COR-L47 (cell line): Measurements from ENCODE around the gene TANC1.

Source experiments
- DNase-seq: peaks from one replicate; lab custom pipeline; 2025; lab: John Stamatoyannopoulos, UW

Gene TANC1

DNA sequence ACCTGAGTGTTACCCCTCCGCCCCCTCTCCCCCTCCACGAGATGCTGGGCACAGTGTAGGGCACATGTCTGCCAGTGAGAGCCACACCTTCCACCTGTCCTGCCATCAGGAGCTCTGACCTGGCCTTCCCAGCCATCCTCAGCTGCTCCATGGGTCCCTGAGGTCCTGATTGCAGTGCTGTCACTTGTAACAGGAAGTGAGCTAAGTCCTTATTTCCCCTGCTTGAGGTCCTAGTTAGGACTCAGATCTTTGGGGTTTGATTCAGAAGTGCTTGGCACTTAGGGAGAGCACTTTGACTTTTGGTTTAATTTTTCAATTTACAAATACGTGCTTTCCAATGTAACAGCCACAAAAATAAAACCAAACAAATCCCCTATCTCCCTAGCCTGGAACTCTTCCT lies 192.5 kb downstream of the TANC1 start:
- DNase-seq, result no peak

DNA sequence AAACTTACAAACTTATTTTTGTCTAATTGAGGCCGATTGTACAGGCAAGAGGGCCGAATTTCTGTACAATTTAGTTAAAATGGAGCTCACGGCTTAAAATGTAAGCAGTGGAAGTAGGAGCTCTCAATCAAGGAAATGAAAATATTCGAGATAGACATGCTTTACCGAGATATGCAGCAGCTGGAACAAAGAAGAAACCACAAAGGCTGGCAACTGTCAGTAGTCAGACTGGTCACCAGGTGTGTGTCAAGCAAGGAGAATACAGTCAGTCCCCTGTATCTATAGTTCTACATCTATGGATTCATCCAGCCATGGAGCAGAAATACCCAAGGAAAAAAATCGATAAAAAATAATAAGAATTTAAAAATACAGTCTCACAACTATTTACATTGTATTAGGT lies 195.5 kb downstream of the TANC1 start:
- no peak for DNase-seq

DNA sequence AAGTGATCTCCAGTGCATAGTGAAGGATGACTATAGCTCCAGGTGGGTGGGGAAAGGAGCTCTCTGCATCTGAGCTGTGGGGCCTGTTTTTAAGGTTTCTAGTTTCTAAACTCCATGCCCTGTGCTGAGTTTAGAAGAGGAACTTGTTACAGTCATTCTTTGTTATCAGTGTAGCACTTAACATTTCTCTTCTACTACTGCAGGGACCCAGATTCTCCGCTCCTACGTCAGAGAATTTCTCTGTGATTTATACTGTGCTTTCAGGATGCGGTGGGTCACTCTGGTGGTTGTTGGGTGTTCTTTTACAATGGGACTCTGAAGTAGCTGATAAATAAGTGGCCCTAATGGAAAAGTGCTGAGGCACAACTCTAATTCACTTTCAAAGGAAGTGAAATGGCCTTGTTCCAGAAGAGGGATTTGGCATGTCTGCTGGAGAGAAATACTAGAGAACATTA lies 196.0 kb downstream of the TANC1 start:
- no peak for DNase-seq

DNA sequence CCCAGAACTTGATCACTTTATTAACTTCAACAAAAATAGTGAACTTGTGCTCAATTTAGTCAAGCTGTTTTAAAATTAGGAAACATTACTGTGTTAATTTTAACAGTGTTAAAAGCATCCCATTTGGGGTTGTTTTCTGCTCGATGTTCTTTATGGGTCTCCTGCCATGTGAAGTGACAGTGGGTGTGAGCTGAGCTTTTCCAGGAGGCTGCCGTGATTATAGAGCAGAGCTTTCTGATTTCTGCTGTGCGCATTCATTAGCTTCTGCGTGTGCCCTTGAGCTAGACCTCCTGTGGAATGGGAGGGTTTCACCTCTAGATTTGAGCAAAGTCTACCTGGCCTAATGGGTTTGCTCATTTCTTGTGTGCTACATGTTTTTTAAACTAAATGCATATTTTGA lies 196.6 kb downstream of the TANC1 start:
- no peak for DNase-seq

DNA sequence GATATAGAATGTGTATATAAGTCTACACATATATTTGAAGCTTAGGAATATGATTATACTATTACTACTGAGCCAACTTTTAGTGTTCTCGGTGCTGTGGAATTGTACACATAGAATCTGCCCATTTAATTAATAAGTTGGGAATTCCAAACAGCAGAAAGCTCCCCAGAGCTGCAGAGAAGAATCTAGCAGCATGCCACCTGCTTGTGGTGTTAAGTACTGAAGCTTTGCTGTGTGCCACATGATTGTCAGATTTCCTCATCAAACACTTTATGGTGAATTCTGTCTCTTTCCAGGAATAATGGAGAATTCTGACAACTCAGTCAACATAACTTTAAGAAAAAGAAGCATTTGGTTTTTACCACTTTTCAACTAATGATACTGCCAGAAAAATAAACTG lies 200.3 kb downstream of the TANC1 start:
- no peak for DNase-seq

DNA sequence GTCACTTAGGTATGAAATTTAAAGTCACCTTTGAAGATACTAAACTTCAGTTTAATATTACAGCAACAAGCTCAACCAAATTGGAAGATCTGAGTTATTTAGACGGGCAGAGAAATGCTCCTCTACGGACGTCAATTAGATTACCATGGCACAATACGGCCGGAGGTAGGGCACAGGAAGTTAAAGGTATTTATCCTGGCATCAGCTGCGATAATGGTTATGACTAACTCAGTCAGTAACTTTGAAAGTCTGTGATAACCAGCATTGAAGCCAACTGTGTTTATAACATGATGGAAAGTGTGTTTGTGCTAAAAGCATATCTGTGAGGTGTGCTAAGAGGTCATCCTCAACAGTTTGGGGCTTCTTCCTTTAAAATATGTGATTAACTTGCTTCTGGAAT lies 200.7 kb downstream of the TANC1 start:
- no peak for DNase-seq

DNA sequence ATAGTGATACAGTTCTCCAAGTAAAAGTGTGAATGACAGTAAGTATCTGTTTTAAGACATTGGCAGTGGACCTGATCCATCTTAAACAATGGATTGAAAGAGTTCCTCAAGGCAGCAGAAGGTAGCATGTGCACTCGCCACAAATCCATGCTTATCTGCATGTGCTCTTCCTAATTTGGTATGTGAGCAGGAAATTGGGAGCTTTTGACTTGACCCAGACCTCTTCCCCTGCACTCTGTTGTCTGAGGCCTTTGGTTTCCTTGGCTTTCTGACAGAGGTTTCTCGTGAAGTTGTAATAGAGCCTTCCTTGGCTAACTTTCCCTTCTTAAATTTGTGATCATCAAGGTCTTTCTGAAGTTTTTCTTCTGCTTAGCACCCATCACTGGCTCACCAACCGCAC lies 204.0 kb downstream of the TANC1 start:
- DNase-seq, result no peak

DNA sequence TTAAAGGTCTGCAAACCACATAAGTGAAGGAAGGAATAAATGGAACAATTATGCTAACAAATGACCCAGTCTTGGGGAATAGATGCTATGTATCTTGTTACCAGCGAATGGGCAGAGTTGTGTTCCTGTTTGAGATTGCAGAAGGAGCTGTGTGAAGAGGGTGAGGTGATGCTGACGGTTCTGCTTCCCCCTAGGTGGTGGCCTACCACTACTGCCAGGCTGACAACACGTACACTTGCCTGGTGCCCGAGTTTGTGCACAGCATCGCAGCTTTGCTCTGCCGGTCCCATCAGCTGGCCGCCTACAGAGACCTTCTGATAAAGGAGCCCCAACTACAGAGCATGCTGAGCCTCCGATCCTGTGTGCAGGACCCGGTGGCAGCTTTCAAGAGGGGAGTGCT lies 206.3 kb downstream of the TANC1 start:
- no peak for DNase-seq

DNA sequence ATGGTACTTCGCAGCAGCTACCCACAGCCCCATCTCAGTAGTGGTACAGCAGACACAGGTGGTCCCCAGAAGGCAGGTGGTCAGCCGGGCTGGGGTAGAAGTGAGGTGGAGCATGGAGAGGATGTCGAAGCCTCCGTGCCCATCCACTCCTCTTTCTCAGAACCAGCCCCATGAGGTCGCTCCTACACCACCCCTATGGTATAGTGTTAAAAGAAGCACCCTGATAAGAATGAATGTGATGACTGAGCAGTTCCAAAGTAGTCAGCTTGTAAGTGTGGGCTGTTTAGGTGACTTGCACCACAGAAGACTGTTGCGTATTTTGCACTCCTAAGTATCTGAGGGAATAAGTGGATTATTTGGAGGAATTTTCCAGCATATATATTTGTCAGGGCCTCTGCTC lies 206.7 kb downstream of the TANC1 start:
- DNase-seq, result no peak

DNA sequence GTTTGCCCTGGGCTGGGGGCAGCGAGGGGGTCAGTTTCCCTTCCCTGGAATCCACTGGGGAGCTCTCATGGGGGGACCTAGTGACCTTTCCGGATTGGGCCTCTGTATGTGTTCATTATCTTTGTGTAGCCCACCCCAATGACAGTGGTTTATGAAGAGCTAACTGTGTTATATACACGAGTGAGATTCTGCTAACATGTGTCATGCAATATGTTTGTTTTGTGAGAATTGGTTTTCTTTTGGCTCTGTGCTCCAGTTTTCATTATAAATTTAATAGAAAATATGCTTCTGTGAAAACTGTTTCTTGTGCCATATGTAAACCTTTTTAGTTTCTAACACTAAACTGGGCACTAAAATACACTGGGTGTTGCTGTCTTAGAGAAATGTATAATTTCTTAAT lies 207.5 kb downstream of the TANC1 start:
- DNase-seq, result no peak

DNA sequence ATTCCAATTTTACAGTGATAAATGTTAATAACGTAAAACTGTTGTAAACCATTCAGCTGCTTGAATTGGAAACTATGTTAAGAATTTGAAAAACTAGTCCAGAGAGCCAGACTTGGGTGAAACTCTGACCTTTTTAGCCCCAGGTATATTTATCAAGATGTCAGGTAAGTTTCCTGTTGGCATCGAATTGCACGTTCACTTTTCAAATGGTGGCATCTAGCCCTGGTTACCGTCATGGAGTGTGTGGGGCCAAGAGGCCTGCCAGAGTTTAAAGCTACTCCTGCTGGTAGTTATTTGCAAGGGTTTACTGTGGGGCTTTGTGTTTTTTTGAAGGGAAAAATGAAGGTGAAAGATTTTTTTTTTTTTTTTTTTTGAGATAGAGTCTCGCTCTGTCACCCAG lies 208.1 kb downstream of the TANC1 start:
- no peak for DNase-seq

DNA sequence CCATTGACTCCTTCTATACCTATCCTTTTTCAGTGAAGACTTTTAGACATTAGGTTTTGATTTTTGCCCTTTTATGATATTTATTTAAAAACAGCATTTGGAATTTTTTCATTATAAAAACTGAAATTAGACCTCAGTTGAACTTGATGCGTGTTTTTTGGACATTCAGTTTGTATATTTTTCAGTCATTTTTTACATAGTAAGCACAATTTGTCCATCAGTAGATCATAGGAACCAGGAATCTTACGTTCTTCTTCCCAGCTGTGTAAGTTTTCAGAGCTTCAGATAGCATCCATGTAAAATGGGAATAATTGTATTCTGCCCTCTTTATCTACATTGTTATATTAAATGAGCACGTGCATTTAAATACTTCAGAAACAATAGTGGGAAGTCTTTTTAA lies 208.9 kb downstream of the TANC1 start:
- DNase-seq, result no peak

DNA sequence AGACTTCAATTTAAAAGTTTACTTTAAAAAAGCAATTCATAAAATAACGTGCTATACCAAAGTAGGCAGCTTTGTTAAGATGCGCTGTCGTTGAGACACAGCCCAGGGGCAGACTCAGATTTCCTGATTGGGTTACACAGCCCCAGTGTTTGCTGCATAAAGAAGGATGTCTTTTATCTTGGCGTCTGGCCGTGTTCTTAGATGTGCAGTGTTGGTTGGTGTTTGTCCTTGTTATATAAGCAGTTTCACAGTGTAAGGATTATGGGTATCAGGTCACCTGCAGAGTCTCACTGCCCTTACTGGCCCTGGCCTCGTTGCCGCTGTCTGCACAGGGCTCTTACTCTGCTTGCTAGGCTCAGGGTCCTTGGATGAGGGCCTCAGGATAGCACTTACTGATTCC lies 209.5 kb downstream of the TANC1 start:
- peak; percentile 13 for DNase-seq

DNA sequence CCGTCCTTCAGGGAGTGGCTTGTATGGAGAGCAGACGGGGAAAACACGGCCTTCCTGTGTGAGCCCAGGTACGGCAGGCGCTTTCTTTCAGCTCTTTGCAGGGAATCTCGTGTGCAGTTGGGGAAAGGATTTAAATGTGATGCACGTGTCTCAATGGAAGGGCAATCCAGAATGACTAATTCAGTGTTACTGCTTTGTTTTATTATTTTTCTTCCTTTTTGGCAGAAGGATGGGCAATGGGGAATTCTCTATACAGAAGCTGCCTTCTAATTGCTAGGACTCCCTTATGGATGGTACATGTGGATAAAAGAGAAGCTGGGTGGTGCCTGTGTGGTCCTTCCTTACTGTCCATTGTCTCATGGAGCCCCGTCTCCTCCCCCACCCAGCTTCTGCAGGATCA lies 210.7 kb downstream of the TANC1 start:
- no peak for DNase-seq

DNA sequence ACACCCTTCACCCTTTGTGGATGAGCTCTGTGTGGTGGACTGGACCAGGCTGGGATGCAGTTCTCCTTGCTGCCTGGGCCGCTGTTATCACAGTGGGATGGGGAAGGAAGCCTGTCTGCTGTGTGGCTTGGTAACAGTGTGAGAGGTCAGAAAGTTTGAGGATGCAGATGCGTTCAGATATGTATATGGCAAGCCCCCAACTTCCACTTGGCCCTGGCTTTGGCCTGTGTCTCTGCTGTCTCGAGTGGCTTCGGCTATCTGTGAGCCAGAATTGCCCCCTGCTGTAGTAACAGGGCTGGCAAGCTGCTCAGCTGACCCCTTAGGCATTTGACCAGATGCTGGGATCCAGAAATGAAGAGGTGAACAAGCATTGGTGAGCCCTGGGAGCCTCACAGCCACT lies 211.3 kb downstream of the TANC1 start:
- DNase-seq, result no peak

DNA sequence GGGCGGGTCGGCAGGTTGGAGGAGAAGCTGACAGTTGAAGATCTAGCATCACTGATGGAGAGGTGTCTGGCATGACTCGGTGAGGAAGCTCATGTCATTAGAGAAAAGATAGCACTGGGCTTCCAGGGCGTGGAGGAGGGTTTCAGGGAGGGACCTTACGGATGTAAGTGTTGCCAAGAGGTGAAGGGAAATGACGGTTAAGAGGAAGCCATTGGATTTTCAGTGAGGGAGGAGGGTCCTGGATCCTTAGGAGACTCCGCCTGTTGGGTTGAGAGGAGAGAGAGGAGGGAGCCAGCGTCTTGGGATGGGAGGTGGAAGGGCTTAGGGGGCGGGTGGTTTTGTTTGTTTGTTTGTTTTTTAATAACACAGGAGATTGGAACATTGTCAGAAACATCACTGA lies 214.9 kb downstream of the TANC1 start:
- DNase-seq, result no peak

DNA sequence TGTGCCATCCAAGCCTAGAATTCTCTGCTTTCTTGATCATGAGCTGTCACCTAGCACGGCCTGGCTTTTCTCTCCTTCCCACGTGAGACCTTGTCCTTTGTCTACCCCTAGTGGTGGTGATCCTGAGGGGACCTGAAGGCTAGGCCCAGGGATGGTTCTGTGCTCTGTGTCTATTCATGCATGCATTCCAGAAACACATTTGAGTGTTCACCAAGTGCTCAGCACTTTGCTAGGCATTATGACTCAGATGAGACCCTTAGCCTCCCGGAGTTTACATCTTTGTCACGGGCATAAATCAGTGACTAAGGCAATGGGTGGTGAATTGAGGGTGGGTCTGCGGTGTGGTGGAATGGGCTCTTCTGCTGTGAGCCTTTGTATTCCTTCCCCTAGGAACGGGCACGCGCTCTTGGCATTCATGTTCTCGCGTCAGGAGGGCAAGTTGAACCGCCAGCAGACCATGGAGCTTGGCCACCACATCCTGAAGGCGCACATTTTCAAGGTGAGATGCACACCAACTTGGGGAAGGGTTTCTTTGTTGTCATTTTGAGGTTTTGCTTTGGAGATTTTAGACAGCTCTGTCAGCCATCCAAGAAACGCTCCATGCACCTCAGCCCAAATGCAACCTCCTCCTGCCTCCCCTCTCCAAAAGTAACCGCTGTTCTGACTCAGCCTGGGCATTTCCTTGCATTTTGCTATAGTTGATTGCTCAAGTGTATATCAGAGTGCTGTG lies 217.1 kb downstream of the TANC1 start:
- peak; percentile 3 for DNase-seq

DNA sequence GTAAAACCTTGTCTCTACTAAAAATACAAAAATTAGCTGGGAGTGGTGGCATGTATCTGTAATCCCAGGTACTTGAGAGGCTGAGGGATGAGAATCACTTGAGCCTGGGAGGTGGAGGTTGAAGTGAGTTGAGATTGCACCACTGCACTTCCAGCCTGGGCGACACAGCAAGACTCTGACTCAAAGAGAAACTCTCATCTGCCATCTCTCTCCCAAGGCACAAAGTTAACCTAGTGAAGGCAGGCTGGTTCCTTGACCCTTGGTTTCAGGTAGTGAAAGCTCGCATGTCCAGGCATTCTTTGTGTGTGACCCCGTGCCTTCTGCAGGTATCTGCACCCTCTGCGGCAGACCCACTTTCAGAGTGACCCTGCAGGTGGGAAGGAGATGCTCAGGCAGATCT lies 218.0 kb downstream of the TANC1 start:
- no peak for DNase-seq

DNA sequence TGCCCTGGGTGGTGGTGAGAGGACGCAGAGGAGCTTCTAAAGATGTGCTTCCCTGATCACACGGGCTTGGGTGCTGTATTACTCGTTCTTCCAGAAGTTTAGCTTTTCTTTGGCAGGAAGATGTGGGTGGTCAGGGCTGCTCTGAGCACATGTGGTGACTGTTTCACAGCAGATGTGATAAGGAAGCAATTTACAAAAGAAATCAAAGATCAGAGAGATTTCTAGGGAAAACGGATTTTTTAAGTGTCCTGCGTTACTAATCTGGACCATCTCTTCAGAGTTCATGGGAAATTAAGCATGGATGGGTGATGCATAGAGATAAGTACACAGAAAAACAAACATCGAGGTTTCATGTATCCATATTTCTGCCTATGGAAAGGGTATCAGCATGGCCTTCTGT lies 218.7 kb downstream of the TANC1 start:
- DNase-seq, result no peak

DNA sequence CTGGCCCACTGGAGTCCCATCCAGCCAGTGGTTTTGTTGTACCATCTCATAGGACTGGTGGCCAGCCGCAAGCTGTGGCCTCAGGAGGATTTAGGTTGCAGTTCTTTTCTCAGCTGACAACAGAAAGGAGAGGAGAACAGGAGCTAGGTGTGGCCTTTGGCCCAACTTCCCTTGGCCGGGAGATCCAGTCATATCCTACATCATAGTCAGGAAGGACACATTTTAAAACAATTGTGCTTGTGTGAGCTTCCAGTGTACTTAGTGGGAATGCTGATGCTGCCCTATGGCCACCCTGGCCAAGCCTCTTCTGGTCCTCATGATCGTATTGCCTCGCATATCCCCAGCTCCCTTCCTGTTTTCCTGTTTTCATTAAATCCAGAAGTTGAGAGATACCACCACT lies 220.0 kb downstream of the TANC1 start:
- no peak for DNase-seq

DNA sequence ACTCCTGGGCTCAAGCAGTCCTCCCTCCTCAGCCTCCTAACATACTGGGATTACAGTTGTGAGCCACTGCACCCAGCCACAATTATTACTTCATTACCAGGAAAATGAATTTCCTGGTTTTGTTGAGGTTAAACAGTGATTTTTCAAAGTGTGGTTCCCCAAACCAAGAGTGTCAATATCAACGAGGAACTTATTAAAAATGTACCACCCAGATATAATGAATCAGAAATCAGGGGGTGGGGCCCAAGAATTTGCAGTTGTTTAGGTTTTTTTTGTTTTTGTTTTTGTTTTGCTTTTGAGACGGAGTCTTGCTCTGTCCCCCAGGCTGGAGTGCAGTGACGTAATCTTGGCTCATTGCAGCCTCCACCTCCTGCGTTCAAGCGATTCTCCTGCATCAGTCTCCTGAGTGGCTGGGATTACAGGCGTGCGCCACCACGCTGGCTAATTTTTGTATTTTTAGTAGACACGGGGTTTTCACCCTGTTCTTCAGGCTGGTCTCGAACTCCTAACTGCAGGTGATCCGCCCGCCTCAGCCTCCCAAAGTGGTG lies 224.0 kb downstream of the TANC1 start:
- no peak for DNase-seq

DNA sequence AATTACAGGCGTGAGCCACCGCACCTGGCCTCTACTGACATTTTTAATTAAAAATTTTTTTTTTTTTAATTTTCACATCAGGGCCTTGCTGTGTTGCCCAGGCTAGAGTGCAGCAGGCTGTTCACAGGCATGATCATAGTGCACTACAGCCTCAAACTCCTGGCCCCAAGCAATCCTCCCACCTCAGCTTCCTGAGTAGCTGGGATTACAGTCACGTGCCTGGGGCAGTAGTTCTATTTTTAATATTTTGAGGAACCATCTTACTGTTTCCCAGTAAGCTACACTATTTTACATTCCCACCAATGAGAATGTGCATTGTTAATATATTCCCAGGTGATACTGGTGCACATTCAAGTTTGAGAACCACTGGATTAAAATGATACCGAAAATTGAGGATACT lies 225.4 kb downstream of the TANC1 start:
- DNase-seq, result no peak

DNA sequence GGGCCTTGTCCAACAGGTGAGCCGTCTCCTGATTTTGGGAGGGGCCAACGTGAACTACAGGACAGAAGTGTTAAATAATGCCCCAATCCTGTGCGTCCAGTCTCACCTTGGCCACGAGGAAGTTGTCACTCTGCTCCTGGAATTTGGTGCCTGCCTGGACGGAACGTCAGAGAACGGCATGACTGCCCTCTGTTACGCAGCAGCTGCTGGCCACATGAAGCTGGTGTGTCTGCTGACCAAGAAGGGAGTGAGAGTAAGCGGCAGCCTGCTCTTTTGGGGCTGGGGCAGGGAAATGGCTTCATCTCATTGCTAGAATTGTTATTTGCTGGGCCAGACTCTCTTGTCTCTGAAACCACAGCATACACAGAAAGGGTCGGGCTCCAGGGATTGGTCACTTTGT lies 225.8 kb downstream of the TANC1 start:
- no peak for DNase-seq

DNA sequence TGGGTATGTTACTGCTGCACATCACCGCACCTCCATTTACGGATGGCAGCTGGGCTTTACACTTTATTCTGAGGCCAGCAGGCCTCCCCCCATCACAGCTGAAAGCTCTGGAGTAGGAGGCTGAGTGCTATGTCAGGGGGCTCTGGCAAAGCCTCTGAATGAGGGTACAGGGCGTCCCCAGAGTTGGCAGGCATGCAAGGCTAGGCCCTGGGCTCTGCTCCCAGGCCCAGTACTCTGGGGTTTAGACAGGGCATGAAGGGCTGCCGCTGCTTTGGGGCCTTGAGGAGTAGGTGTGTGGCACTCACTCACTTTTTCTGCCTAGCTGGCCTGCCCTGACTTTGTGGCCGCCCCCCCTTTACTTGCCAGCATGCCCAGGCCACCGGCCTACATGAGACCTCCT lies 227.3 kb downstream of the TANC1 start:
- DNase-seq, result no peak
